ENCODE data around the gene TMIGD2.

DNA sequence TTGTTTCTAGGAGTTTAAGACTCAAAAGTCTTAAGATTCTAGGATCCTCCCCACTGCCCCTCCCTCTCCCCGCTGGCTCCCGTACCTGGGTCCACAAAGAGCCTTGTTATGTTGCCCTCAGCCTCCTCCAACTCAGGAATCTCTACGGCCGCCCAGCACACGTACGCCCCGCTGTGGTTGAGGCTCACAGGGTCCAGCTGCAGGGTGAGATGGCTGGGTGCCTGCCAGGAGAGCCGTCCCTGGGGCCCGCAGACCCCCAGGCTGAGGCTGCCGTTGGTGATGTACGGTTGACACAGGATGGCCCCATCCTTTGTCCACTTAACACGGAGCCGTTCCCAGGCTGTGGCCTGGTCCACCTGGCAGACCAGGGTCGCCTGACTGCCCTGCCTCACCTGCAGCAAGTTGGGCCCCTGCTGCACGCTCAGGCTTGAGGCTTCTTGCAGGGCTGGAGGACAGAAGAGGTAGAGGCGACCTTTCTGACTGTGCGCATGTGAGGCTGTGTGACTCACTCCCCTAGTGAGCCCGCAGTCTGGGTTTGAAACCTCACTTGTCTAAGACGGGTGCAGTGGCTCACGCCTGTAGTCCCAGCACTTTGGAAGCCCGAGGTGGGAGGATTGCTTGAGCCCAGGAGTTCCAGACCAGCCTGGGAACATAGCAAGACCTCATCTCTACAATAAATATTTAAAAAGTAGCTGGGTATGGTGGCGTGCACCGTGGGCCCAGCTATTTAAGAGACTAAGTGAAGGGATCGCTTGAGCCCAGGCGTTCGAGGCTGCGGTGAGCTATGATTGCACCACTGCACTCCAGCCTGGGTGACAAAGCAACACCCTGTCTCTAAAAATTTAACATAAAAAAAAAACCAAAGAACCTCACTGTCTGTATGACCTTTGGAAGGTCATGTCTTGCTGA is 4.0 kb downstream of the TMIGD2 start:
- TF ChIP-seq CTCF (IDR thresholded peaks at IDR 0.05; ENCODE audit: poor library complexity) (no peak), EZH2phosphoT487 (IDR thresholded peaks at IDR 0.05; ENCODE audit: low read depth, severe bottlenecking, unreplicated experiment) (no peak)
